Transverse colon (tissue), 4 donors: ENCODE measurements around the gene YBX2. TPM values are rescaled to one million over a fixed set of nuclear protein-coding genes. Genes with fewer than 3 reads are reported as not detected.

Source experiments
- DNase-seq: peaks from one replicate; pipeline ENCODE4 v3.0.0-alpha.2; 2019
- H3K27ac ChIP-seq, 4 donors: fragments of 200-600 bp; sonication (generic); 2 replicates each; pipeline ENCODE4 v1.5.1; 2016 to 2018; ENCODE audit warnings: inconsistent platforms in 4 of 4
- H3K27me3 ChIP-seq: fragments of 200-600 bp; sonication (generic); 2 replicates; pipeline ENCODE4 v1.5.1; 2017; ENCODE audit warnings: inconsistent platforms
- H3K36me3 ChIP-seq, 4 donors: fragments of 200-600 bp; sonication (generic); 2 replicates each; pipeline ENCODE4 v1.5.1; 2017 to 2019; ENCODE audit warnings: inconsistent platforms in 4 of 4
- H3K4me1 ChIP-seq, 4 donors: fragments of 200-600 bp; sonication (generic); 2 replicates each; pipeline ENCODE4 v1.5.1; 2017 to 2020; ENCODE audit warnings: inconsistent platforms in 4 of 4
- H3K4me3 ChIP-seq, 4 donors: fragments of 200-600 bp; sonication (generic); 1 replicate in 1 of 4; 2 replicates in 3 of 4; pipeline versions ENCODE4 v1.5.1 to v1.6.1; 2017 to 2019; ENCODE audit warnings: inconsistent platforms in 4 of 4
- H3K9me3 ChIP-seq, 2 donors: fragments of 200-600 bp; sonication (generic); 2 replicates each; pipeline ENCODE4 v1.5.1; 2017 to 2019; ENCODE audit warnings: inconsistent platforms in 2 of 2
- EP300 ChIP-seq: sonication (generic); formaldehyde crosslinking; IDR thresholded peaks from one replicate; pipeline ENCODE4 v1.6.1; 2017; ENCODE audit warnings: antibody characterized with exemption, low read depth
- POLR2A ChIP-seq: fragments of 450-650 bp; IDR thresholded peaks from one replicate; pipeline ENCODE4 v1.6.1; 2016; ENCODE audit warnings: antibody characterized with exemption, mild to moderate bottlenecking, moderate library complexity
- POLR2AphosphoS5 ChIP-seq, 3 donors: sonication (generic); formaldehyde crosslinking; IDR thresholded peaks; one replicate each; pipeline ENCODE4 v1.6.1; 2016; ENCODE audit warnings: antibody characterized with exemption in 3 of 3
- WGBS, 2 donors: methylation state at CpG; one replicate each; pipeline ENCODE4 v1.1.5; 2018; ENCODE audit warnings: low coverage in 1 of 2; 5-methylcytosine and 5-hydroxymethylcytosine counted together
- in situ Hi-C, 4 donors: fragments of 200-750 bp; cut with MboI; loops; one replicate each; pipeline versions ENCODE4 v1.15.0 to v1.15.1; 2017; ENCODE audit warnings: low sequenced_read_pairs in 3 of 4, low pct_ligation_motif_present in 1 of 4, low pct_unique_long_range_greater_than_20kb in 1 of 4
- intact Hi-C: fragments of 100-400 bp; cut with DNase I; formaldehyde crosslinking; loops from one replicate; pipeline ENCODE4 v1.15.1; 2023; ENCODE audit warnings: low total_unique reads
- total RNA-seq, 4 donors: library from RNA; depleted of rRNA; stranded (reverse); fragments of >200 nt; gene quantifications; one replicate each; pipeline ENCODE4 v1.1.0, GENCODE V29; 2016
- TF ChIP-seq, protein P1 (sequence below), 5 experiments: fragments of 200-600 bp in 3 of 5; fragments of 450-650 bp in 2 of 5; sonication (generic) in 3 of 5; IDR thresholded peaks; 1 replicate in 2 of 5; 2 replicates in 3 of 5; pipeline ENCODE4 v1.5.1; 2016 to 2017; ENCODE audit warnings: antibody characterized with exemption in 5 of 5, inconsistent platforms in 3 of 5, mild to moderate bottlenecking in 2 of 5, moderate library complexity in 1 of 5

YBX2 gene
- total RNA-seq, 4 donors from 2014 or later: 23.1 to 151 (median 43.4) TPM

DNA sequence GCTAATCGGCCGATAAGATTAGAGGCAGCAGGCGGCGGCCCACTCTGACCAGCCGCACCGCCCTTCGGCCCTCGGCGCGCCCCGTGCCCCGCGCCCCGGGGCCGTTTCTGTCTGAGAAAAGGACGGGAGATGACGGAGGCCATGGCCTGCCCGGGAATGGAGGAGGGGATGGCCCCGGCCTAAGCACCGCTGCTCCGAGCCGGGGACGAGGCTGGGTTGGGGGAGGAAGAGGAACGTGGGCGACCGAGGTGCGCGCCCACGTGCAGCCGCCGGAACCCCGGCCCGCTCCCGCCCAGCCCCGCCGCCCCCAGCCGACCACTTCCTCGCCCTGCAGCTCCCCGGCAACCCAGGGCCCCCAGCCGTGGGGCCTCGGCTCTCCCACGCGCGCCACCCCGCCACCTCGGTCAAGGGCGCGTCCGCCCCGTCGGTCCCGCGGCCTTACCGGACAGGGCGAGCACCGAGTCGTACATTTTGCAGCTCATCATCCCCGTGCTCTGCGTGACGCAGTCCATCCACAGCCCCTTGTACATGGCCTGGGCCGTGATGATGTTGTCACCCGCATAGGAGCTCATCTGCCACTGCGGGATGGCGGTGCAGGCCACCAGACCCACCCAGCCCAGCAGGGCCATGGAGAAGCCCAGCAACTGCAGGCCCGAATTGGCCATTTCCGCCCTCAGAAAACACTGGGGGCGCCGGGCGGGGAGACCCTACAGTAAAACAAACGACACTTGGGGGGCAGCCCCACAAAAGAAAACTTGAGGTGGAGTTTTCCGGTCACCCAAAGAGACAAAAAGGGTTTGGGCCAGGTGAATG lies 32.9 kb downstream of the YBX2 start:
- peak overlapping the region; percentile 88 to 96 (median 94) for H3K27ac ChIP-seq
- H3K9me3 ChIP-seq: no peaks in the 10 kb centered on the region
- no peak for DNase-seq
- intact Hi-C loops: no loop called here
- peaks cover 0 to 71% (median 36%) of the 10 kb centered on the region in 4 donors for H3K4me1 ChIP-seq
- H3K36me3 ChIP-seq: no peaks in the 10 kb centered on the region
- in situ Hi-C loops: no loop called here
- H3K27me3 ChIP-seq: peaks cover 42% of the 10 kb centered on the region
- peak overlapping the region; percentile 43 to 72 (median 53) for H3K4me3 ChIP-seq
- WGBS, 2 donors: 19% methylated on average over 10 of the region's 71 CpGs; no CpG with 5 or more reads in 1 of the 2 donors
- TF ChIP-seq POLR2AphosphoS5 (IDR thresholded peaks at IDR 0.05) (peak in 1 of 3 donors; percentile 40), POLR2A (no peak), EP300 (no peak)
- TF ChIP-seq, protein P1, sequence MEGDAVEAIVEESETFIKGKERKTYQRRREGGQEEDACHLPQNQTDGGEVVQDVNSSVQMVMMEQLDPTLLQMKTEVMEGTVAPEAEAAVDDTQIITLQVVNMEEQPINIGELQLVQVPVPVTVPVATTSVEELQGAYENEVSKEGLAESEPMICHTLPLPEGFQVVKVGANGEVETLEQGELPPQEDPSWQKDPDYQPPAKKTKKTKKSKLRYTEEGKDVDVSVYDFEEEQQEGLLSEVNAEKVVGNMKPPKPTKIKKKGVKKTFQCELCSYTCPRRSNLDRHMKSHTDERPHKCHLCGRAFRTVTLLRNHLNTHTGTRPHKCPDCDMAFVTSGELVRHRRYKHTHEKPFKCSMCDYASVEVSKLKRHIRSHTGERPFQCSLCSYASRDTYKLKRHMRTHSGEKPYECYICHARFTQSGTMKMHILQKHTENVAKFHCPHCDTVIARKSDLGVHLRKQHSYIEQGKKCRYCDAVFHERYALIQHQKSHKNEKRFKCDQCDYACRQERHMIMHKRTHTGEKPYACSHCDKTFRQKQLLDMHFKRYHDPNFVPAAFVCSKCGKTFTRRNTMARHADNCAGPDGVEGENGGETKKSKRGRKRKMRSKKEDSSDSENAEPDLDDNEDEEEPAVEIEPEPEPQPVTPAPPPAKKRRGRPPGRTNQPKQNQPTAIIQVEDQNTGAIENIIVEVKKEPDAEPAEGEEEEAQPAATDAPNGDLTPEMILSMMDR (IDR thresholded peaks at IDR 0.05): no peak

DNA sequence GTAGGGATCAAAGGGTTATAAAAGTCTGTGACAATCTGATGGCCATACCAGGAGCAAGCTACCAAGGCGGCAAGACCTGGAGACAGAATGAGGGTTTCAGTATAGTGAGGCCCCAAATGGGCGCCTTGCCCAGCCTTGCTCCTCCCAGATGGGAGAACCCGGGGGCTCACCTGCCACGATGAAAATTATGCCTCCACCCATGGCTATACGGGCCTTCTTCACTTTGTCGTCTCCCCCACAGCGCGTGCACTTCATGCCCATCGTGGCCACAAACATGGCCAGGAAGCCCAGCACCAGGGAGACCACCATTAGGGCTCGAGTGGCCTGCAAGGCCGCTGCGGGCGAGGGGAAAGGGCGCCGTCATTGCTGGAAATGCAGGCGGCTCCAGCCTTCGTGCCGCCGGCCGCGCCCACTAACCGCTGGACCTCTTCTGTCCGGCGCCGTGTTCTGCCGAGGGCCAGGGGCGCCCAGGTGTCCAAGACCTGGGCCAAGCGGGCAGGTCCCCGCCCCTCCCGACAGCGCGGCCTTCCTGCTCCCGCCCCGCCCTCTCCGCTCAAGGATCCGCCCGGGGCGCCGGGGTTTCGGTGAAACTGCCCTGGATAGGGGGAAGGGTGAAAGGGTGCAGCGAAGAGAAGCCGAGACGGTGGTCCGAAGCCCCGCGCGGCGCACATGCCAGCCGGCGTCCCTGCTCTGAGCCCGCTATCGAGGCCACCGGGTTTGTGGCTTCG lies 33.6 kb downstream of the YBX2 start:
- Histone ChIP-seq H3K36me3 (peaks cover 0 to 6% (median 0%) of the 10 kb centered on the region in 4 donors), H3K9me3 (no peaks in the 10 kb centered on the region), H3K27ac (peak overlapping the region; percentile 88 to 96 (median 94)), H3K4me3 (peak overlapping the region; percentile 43 to 72 (median 53)), H3K27me3 (peaks cover 42% of the 10 kb centered on the region), H3K4me1 (peaks cover 0 to 66% (median 36%) of the 10 kb centered on the region in 4 donors)
- DNase-seq: peak; percentile 84
- in situ Hi-C loops (no loop called here), intact Hi-C loops (no loop called here)
- TF ChIP-seq POLR2AphosphoS5 (IDR thresholded peaks at IDR 0.05) (peak; percentile 34 to 89 (median 70)), POLR2A (peak; percentile 64), EP300 (no peak)
- TF ChIP-seq, protein P1 (IDR thresholded peaks at IDR 0.05): no peak
- WGBS, 2 donors: 8 to 30% methylated on average over 2 to 36 of the region's 54 CpGs

DNA sequence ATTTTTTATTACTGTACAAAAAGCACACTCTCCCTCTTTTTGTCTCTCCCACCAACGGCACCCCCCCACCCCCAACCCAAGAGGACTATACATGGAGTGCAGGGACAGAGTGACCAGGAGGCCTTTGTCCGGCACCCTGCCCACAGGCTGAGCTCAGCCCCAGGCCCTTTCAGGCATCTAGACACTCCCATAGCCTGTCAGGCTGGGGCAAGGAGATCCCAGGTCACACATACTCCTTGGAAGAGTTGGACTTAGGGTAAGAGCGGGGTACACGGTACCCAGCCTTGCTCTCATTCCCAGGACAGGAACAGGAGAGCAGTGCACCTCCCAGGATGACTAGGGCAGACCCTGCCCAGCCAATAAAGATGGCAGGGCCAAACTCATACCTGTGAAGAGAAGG lies 34.3 kb downstream of the YBX2 start:
- Histone ChIP-seq H3K27me3 (peaks cover 39% of the 10 kb centered on the region), H3K27ac (peak overlapping the region; percentile 88 to 96 (median 94)), H3K4me1 (peaks cover 0 to 62% (median 36%) of the 10 kb centered on the region in 4 donors), H3K4me3 (peak overlapping the region in 3 of 4 donors; percentile 46 to 72 (median 60)), H3K36me3 (peaks cover 0 to 10% (median 0%) of the 10 kb centered on the region in 4 donors), H3K9me3 (no peaks in the 10 kb centered on the region)
- TF ChIP-seq, protein P1 (IDR thresholded peaks at IDR 0.05): no peak
- TF ChIP-seq POLR2AphosphoS5 (IDR thresholded peaks at IDR 0.05): peak in 2 of 3 donors; percentile 14 to 89
- DNase-seq: peak; percentile 37
- 59% methylated on average over 4 of the region's 4 CpGs; no CpG with 5 or more reads in 1 of the 2 donors for WGBS, 2 donors
- in situ Hi-C loops (no loop called here), intact Hi-C loops (no loop called here)

DNA sequence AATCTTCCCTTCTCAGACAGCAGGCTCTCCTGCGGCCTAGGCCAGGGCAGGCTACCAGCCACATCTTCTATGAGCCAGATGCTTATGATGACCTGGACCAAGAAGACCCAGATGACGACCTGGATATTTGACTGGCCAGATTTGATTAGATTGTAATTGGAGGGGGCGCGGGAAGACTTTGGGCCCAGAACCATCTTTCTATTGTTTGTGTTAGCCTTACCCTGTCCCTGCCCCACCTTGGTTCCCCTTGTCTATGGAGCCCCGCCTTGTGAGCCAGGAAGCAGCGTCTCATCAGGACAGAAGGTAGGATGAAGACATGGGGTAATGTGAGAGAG lies 34.9 kb downstream of the YBX2 start:
- intact Hi-C loops: no loop called here
- WGBS, 2 donors: 64% methylated on average over 6 of the region's 6 CpGs; no CpG with 5 or more reads in 1 of the 2 donors
- H3K4me1 ChIP-seq: peaks cover 0 to 60% (median 34%) of the 10 kb centered on the region in 4 donors
- peak overlapping the region; percentile 88 to 96 (median 94) for H3K27ac ChIP-seq
- H3K27me3 ChIP-seq: peaks cover 37% of the 10 kb centered on the region
- TF ChIP-seq, protein P1 (IDR thresholded peaks at IDR 0.05): no peak
- TF ChIP-seq EP300 (no peak), POLR2AphosphoS5 (IDR thresholded peaks at IDR 0.05) (no peak), POLR2A (no peak)
- no peaks in the 10 kb centered on the region for H3K9me3 ChIP-seq
- peaks cover 0 to 10% (median 0%) of the 10 kb centered on the region in 4 donors for H3K36me3 ChIP-seq
- DNase-seq: peak; percentile 42
- in situ Hi-C loops: no loop called here
- peak overlapping the region in 3 of 4 donors; percentile 46 to 72 (median 60) for H3K4me3 ChIP-seq
